Mesodermal cell (in vitro differentiated cells): ENCODE measurements around the gene PDE8B.
A peak's percentile ranks its signal among the peaks of the same experiment; 100 is the strongest.

Source experiments
- H3K27ac ChIP-seq: 2 replicates; pipeline ENCODE4 v1.7.0; 2013; ENCODE audit warnings: mild to moderate bottlenecking, low read depth, low read length, moderate library complexity; ENCODE audit not compliant: severe bottlenecking
- H3K36me3 ChIP-seq: 2 replicates; pipeline ENCODE4 v1.7.1; 2013; ENCODE audit warnings: mild to moderate bottlenecking, low read length, moderate library complexity; ENCODE audit not compliant: control insufficient read depth, insufficient read depth
- H3K4me1 ChIP-seq: one replicate; pipeline ENCODE4 v1.7.1; 2013; ENCODE audit warnings: mild to moderate bottlenecking, low read length; ENCODE audit not compliant: insufficient read depth, control insufficient read depth, poor library complexity, severe bottlenecking
- H3K4me3 ChIP-seq: 2 replicates; pipeline ENCODE4 v1.7.0; 2013; ENCODE audit warnings: low read length, control low read depth, mild to moderate bottlenecking; ENCODE audit not compliant: insufficient read depth, poor library complexity, severe bottlenecking; ENCODE audit errors: extremely low read depth
- H3K9me3 ChIP-seq: 2 replicates; pipeline ENCODE4 v1.7.1; 2013; ENCODE audit warnings: mild to moderate bottlenecking, low read length, moderate library complexity; ENCODE audit not compliant: control insufficient read depth
- WGBS, 2 experiments: methylation state at CpG; one replicate each; pipeline ENCODE4 v1.1.5; 2013; ENCODE audit warnings: missing lambda C conversion rate in 2 of 2; ENCODE audit not compliant: insufficient coverage in 2 of 2; 5-methylcytosine and 5-hydroxymethylcytosine counted together

Gene PDE8B

GRCh38 chr5:77325921-77326541 lies 115.6 kb downstream of the PDE8B start:
- no peaks in the 10 kb centered on the region for H3K9me3 ChIP-seq
- H3K4me3 ChIP-seq: no peak overlapping the region
- 94% methylated on average over 3 of the region's 4 CpGs; no CpG with 5 or more reads in 1 of the 2 experiments for WGBS, 2 experiments
- H3K36me3 ChIP-seq: no peaks in the 10 kb centered on the region
- H3K27ac ChIP-seq: peak overlapping the region; percentile 45
- peaks cover 5% of the 10 kb centered on the region for H3K4me1 ChIP-seq

GRCh38 chr5:77326986-77327734 lies 116.7 kb downstream of the PDE8B start:
- WGBS, 2 experiments: 100% methylated on average over 2 to 4 of the region's 5 CpGs
- H3K9me3 ChIP-seq: no peaks in the 10 kb centered on the region
- H3K27ac ChIP-seq: no peak overlapping the region
- peaks cover 5% of the 10 kb centered on the region for H3K4me1 ChIP-seq
- H3K4me3 ChIP-seq: no peak overlapping the region
- no peaks in the 10 kb centered on the region for H3K36me3 ChIP-seq

DNA sequence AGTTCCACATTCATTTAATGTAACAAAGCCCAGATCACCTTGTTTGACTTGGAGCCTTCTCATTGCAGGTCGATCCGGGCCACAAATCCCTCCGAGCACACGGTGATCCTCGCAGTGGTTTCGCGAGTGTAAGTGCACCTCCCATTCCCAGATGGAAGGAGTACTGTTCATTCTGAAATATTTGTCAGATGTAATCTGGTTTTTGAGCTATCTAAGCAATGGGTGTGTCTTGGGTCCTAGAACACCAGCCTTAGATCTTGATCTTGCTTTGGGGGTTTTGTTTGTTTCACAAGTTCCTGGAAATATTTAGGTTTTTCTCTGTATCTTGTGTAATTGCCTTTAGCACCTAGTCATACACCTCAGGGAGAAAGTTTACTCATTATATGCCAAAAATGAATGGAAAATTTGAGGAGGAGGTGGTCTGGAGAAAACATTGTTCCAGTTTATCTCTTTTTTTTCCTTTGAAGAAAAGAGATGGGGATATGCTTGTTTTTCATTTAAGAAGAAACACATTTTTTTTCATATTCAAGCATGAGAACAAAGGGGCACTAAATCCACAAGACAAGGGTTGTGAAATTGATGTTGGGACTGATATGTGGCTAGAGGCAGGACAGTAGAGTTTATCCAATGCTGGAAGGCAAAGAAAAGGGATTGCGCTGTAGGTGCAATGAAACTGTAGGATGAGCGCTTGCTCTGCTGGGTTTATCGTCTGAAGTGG lies 118.6 kb downstream of the PDE8B start:
- no peaks in the 10 kb centered on the region for H3K9me3 ChIP-seq
- H3K27ac ChIP-seq: no peak overlapping the region
- H3K4me1 ChIP-seq: peaks cover 5% of the 10 kb centered on the region
- 94 to 100% methylated on average over 10 of the region's 10 CpGs for WGBS, 2 experiments
- H3K4me3 ChIP-seq: no peak overlapping the region
- H3K36me3 ChIP-seq: no peaks in the 10 kb centered on the region

DNA sequence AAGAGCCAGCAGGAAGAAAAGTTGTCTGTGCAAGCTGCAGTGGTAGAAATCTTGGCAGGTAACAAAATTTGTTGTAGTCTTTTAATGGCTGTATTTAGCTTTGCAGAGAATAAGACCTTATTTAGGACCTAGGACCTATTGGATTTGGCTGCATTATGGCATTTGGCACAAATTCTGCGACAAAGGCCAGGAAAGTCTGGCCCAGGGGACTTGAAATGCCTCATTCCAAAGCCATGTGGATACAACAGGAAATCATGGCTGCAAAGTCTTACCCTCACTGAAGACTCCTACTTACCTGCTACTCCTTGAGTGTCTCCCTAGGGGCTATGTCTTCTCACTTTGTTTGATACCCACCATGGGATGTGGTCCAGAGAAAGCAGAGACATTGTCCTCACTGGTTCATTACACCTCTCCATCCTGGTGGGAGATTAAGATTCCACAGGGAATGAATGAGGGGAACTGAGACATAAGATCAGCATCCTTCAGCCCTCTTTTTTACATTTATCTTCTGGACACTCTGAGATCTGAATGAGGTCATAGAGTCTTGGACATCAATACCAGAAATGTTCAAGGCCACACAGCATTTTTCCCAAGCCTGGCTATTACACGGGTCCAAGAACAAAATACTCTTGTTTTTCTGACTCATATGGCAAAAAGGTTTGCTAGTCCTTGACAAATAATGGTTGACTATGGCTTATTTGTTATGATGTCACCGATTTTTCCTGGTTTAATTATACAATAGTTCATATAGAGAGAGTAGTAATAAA lies 119.4 kb downstream of the PDE8B start:
- Histone ChIP-seq H3K36me3 (no peaks in the 10 kb centered on the region), H3K9me3 (no peaks in the 10 kb centered on the region)
- 92 to 100% methylated on average over 1 of the region's 3 CpGs for WGBS, 2 experiments

DNA sequence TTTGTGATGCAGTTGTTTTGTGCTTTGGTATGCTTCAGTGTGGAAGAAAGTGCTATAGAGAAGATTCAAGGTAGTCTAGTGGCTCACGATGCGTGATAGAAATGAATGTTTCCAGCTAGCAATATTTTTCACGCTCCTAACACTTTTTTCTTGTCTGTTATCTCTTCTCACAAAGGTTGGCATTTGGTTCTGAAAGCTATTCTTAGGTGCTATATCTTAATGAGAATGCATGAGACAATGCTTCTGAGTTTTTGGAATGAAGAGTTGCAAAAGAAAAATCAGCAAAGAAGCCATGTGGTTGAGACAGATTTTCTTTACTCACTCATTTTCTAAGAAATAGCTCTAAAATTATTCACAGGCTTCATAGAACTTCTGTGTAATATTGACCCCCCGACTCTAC lies 122.6 kb downstream of the PDE8B start:
- no peak overlapping the region for H3K4me3 ChIP-seq
- 100% methylated on average over 2 to 3 of the region's 4 CpGs for WGBS, 2 experiments
- no peaks in the 10 kb centered on the region for H3K4me1 ChIP-seq
- H3K27ac ChIP-seq: no peak overlapping the region
- H3K9me3 ChIP-seq: no peaks in the 10 kb centered on the region
- no peaks in the 10 kb centered on the region for H3K36me3 ChIP-seq

More for the DNA sequence above, 119.4 kb downstream of the PDE8B start:
- Histone ChIP-seq H3K4me1 (peaks cover 5% of the 10 kb centered on the region), H3K27ac (no peak overlapping the region), H3K4me3 (no peak overlapping the region)

DNA sequence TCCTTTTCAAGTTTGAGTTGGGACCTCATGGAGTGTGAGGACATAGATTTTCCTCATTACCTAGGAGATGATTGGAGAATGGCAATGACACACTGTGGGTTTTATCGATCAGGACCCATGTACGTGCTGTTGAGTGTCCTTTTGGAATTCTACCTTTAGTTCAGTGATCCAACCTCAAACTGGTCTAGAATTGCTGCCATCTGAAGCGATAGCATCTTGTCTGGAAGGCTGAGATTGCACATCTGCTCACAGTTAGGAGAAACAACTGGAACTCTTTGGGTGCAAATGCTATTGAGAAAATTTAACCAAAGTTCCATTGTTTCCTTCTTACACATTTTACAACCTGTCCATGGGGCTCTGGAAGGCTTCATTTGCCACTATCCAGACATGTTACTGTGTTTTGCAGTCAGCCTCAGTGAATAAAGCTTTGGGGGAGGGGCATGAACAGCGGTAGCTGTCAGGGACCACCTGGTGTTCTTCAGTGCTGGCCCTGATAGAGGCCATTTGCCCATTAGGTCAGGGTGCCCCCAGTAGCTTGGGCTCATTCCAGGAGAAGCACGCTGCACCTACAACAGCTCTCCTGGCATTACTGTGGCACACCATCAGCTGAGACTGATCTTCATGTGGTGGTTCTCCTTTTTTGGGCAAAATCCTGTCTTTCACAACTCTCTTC lies 123.1 kb downstream of the PDE8B start:
- H3K36me3 ChIP-seq: no peaks in the 10 kb centered on the region
- H3K4me3 ChIP-seq: no peak overlapping the region
- H3K9me3 ChIP-seq: no peaks in the 10 kb centered on the region
- no peaks in the 10 kb centered on the region for H3K4me1 ChIP-seq
- H3K27ac ChIP-seq: no peak overlapping the region
- 76 to 78% methylated on average over 4 to 5 of the region's 5 CpGs for WGBS, 2 experiments

GRCh38 chr5:77337246-77337645 lies 126.8 kb downstream of the PDE8B start:
- H3K27ac ChIP-seq: no peak overlapping the region
- H3K9me3 ChIP-seq: no peaks in the 10 kb centered on the region
- no peaks in the 10 kb centered on the region for H3K4me1 ChIP-seq
- 100% methylated on average over 2 of the region's 3 CpGs for WGBS, 2 experiments
- no peaks in the 10 kb centered on the region for H3K36me3 ChIP-seq
- H3K4me3 ChIP-seq: no peak overlapping the region

- 13 to 40% methylated on average over 1 of the region's 4 CpGs for WGBS, 2 experiments
- Histone ChIP-seq H3K4me1 (no peaks in the 10 kb centered on the region), H3K36me3 (no peaks in the 10 kb centered on the region), H3K4me3 (no peak overlapping the region), H3K27ac (no peak overlapping the region), H3K9me3 (no peaks in the 10 kb centered on the region)
Observed at GRCh38 chr5:77337686-77338085, 127.2 kb downstream of the PDE8B start.

- no peak overlapping the region for H3K4me3 ChIP-seq
- H3K9me3 ChIP-seq: no peaks in the 10 kb centered on the region
- H3K36me3 ChIP-seq: no peaks in the 10 kb centered on the region
- H3K27ac ChIP-seq: no peak overlapping the region
- WGBS, 2 experiments: 80% methylated on average over 1 of the region's 4 CpGs; no CpG with 5 or more reads in 1 of the 2 experiments
- H3K4me1 ChIP-seq: no peaks in the 10 kb centered on the region
Observed at GRCh38 chr5:77339337-77339890, 128.9 kb downstream of the PDE8B start.

DNA sequence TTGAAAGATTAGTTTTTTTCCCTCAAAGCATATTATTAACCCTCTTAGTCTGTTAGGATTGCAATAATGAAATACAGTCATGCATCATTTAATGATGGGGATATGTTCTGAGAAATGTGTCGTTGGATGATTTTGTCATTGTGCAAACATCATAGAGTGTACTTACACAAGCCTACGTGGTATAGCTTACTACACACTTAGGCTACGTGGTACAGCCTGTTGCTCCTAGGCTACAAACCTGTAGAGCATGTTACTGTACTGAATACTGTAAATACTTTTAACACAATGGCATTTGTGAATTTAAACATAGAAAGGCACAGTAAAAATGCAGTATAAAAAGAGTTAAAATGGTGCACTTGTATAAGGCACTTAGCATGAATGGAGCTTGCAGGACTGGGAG lies 132.7 kb downstream of the PDE8B start:
- Histone ChIP-seq H3K36me3 (no peaks in the 10 kb centered on the region), H3K4me1 (no peaks in the 10 kb centered on the region), H3K27ac (no peak overlapping the region), H3K4me3 (no peak overlapping the region), H3K9me3 (no peaks in the 10 kb centered on the region)
- WGBS, 2 experiments: 100% methylated on average over 1 of the region's 3 CpGs; no CpG with 5 or more reads in 1 of the 2 experiments
